Measurements from ENCODE around the gene WSB2.

Gene WSB2

GRCh38 chr12:118015944-118016343, 45.0 kb downstream of the WSB2 start:
- TF ChIP-seq TCF4 (CRISPR knock-in tag; IDR thresholded peaks at IDR 0.05; ENCODE audit: borderline replicate concordance) (no peak), ZNF8 (CRISPR knock-in tag; IDR thresholded peaks at IDR 0.05) (no peak), ZFP3 (CRISPR knock-in tag; IDR thresholded peaks at IDR 0.05) (no peak), BACH2 (CRISPR knock-in tag; IDR thresholded peaks at IDR 0.05; ENCODE audit: borderline replicate concordance) (no peak), SNAI2 (CRISPR knock-in tag; IDR thresholded peaks at IDR 0.05) (no peak), CREB5 (CRISPR knock-in tag; IDR thresholded peaks at IDR 0.05; ENCODE audit: low read depth) (no peak), RARB (CRISPR knock-in tag; IDR thresholded peaks at IDR 0.05) (no peak), TOX (CRISPR knock-in tag; IDR thresholded peaks at IDR 0.05; ENCODE audit: borderline replicate concordance) (no peak), OSR1 (CRISPR knock-in tag; IDR thresholded peaks at IDR 0.05) (no peak), ISL1 (CRISPR knock-in tag; IDR thresholded peaks at IDR 0.05) (no peak)
- TF ChIP-seq, protein P1, sequence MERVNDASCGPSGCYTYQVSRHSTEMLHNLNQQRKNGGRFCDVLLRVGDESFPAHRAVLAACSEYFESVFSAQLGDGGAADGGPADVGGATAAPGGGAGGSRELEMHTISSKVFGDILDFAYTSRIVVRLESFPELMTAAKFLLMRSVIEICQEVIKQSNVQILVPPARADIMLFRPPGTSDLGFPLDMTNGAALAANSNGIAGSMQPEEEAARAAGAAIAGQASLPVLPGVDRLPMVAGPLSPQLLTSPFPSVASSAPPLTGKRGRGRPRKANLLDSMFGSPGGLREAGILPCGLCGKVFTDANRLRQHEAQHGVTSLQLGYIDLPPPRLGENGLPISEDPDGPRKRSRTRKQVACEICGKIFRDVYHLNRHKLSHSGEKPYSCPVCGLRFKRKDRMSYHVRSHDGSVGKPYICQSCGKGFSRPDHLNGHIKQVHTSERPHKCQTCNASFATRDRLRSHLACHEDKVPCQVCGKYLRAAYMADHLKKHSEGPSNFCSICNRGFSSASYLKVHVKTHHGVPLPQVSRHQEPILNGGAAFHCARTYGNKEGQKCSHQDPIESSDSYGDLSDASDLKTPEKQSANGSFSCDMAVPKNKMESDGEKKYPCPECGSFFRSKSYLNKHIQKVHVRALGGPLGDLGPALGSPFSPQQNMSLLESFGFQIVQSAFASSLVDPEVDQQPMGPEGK (CRISPR knock-in tag; IDR thresholded peaks at IDR 0.05; ENCODE audit: borderline replicate concordance): no peak
- TF ChIP-seq, protein P2, sequence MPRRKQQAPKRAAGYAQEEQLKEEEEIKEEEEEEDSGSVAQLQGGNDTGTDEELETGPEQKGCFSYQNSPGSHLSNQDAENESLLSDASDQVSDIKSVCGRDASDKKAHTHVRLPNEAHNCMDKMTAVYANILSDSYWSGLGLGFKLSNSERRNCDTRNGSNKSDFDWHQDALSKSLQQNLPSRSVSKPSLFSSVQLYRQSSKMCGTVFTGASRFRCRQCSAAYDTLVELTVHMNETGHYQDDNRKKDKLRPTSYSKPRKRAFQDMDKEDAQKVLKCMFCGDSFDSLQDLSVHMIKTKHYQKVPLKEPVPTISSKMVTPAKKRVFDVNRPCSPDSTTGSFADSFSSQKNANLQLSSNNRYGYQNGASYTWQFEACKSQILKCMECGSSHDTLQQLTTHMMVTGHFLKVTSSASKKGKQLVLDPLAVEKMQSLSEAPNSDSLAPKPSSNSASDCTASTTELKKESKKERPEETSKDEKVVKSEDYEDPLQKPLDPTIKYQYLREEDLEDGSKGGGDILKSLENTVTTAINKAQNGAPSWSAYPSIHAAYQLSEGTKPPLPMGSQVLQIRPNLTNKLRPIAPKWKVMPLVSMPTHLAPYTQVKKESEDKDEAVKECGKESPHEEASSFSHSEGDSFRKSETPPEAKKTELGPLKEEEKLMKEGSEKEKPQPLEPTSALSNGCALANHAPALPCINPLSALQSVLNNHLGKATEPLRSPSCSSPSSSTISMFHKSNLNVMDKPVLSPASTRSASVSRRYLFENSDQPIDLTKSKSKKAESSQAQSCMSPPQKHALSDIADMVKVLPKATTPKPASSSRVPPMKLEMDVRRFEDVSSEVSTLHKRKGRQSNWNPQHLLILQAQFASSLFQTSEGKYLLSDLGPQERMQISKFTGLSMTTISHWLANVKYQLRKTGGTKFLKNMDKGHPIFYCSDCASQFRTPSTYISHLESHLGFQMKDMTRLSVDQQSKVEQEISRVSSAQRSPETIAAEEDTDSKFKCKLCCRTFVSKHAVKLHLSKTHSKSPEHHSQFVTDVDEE (CRISPR knock-in tag; IDR thresholded peaks at IDR 0.05): no peak
- no peak for ATAC-seq

DNA sequence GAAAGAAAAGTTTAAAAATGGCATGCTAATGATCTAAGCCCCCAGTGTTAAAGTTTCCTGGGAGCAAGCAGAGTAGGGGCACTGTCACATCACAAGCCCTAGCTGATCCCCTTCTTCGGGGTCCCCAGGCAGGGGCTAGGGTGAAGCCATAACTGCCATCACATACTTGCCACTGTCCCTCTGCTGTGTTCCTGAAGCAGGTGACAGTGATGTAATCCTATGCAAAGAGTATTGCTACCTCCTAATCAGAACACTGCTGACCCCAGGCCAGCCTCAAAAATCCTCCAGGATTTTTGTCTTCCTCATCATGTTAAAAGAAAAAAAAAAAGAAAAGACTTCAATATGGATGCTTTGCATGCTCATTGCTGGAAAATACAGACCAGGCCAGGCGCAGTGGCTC, 45.7 kb downstream of the WSB2 start:
- TF ChIP-seq ZNF565 (CRISPR knock-in tag; conservative IDR thresholded peaks at IDR 0.05; ENCODE audit: low read depth) (no peak), PPARA (CRISPR knock-in tag; IDR thresholded peaks at IDR 0.05; ENCODE audit: borderline replicate concordance) (no peak), TOX (CRISPR knock-in tag; IDR thresholded peaks at IDR 0.05; ENCODE audit: borderline replicate concordance) (no peak), ZNF8 (CRISPR knock-in tag; IDR thresholded peaks at IDR 0.05) (no peak), ISL1 (CRISPR knock-in tag; IDR thresholded peaks at IDR 0.05) (no peak)
- ATAC-seq: no peak

DNA sequence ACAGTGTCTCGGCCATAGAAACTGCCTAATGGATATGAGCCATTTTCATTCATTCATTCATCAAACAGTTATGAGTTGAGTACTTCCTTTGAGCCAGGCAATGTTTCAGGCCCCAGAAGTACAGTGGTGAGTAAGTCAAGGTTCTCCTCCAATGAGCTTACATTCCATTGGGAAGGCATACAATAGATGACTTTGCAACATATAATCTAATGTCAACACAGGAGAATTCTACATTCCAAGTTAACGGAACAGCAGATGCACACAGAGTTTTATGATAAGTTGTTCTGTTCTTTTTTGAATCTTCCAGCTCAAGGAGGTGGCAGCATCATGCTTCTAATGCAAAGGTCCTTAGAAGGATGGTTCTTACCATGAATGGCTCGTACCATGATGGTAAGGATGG, 47.7 kb downstream of the WSB2 start:
- no peak for TF ChIP-seq ESRRG (CRISPR knock-in tag; IDR thresholded peaks at IDR 0.05)
- no peak for TF ChIP-seq ARNTL (CRISPR knock-in tag; IDR thresholded peaks at IDR 0.05; ENCODE audit: borderline replicate concordance, low read depth)
- no peak for TF ChIP-seq ZFP30 (CRISPR knock-in tag; IDR thresholded peaks at IDR 0.05)
- TF ChIP-seq ISL1 (CRISPR knock-in tag; IDR thresholded peaks at IDR 0.05): no peak
- TF ChIP-seq CREB5 (CRISPR knock-in tag; IDR thresholded peaks at IDR 0.05; ENCODE audit: low read depth): no peak
- no peak for TF ChIP-seq RARB (CRISPR knock-in tag; IDR thresholded peaks at IDR 0.05)
- no peak for TF ChIP-seq ZC3H10 (CRISPR knock-in tag; IDR thresholded peaks at IDR 0.05)
- TF ChIP-seq ZFP3 (CRISPR knock-in tag; IDR thresholded peaks at IDR 0.05): no peak
- TF ChIP-seq, protein P2 (CRISPR knock-in tag; IDR thresholded peaks at IDR 0.05): no peak
- TF ChIP-seq, protein P1 (CRISPR knock-in tag; IDR thresholded peaks at IDR 0.05; ENCODE audit: borderline replicate concordance): no peak
- TF ChIP-seq BACH2 (CRISPR knock-in tag; IDR thresholded peaks at IDR 0.05; ENCODE audit: borderline replicate concordance): no peak
- no peak for TF ChIP-seq SNAI2 (CRISPR knock-in tag; IDR thresholded peaks at IDR 0.05)
- TF ChIP-seq GLIS3 (CRISPR knock-in tag; IDR thresholded peaks at IDR 0.05): no peak
- TF ChIP-seq ZNF8 (CRISPR knock-in tag; IDR thresholded peaks at IDR 0.05): no peak
- TF ChIP-seq POU6F1 (CRISPR knock-in tag; IDR thresholded peaks at IDR 0.05; ENCODE audit: borderline replicate concordance, low read depth): no peak
- TF ChIP-seq CSDC2 (CRISPR knock-in tag; IDR thresholded peaks at IDR 0.05): no peak
- no peak for TF ChIP-seq ZNF70 (CRISPR knock-in tag; IDR thresholded peaks at IDR 0.05)
- TF ChIP-seq TCF4 (CRISPR knock-in tag; IDR thresholded peaks at IDR 0.05; ENCODE audit: borderline replicate concordance): no peak
- no peak for TF ChIP-seq TOX (CRISPR knock-in tag; IDR thresholded peaks at IDR 0.05; ENCODE audit: borderline replicate concordance)
- TF ChIP-seq OSR1 (CRISPR knock-in tag; IDR thresholded peaks at IDR 0.05): no peak
- no peak for ATAC-seq
